Activated T-cell treated with anti-CD3 and anti-CD28 coated beads for 4 hours (primary cell): ENCODE data around the gene TMEM214.

Experiments
- DNase-seq: peaks from one replicate; pipeline ENCODE4 v3.0.0-alpha.2; 2020

The TMEM214 gene

GRCh38 chr2:27032495-27033252 is at the start of gene TMEM214:
TMEM214 (plus strand) TSS chr2:27032965; CDS start chr2:27033016, 51 bp downstream.
- DNase-seq = peak; percentile 68

GRCh38 chr2:26983746-26984145 is 49.0 kb upstream of the TMEM214 start:
- no peak for DNase-seq

GRCh38 chr2:26985807-26986206 is 47.0 kb upstream of the TMEM214 start:
- no peak for DNase-seq

GRCh38 chr2:26986576-26986975 is 46.2 kb upstream of the TMEM214 start:
- no peak for DNase-seq

- DNase-seq = no peak
Observed at GRCh38 chr2:26988058-26988860, 44.5 kb upstream of the TMEM214 start.

- no peak for DNase-seq
Observed at GRCh38 chr2:26989156-26989555, 43.6 kb upstream of the TMEM214 start.

- DNase-seq = no peak
Observed at GRCh38 chr2:26991717-26992116, 41.0 kb upstream of the TMEM214 start.

- no peak for DNase-seq
Observed at GRCh38 chr2:26993768-26994167, 39.0 kb upstream of the TMEM214 start.

- DNase-seq = no peak
Observed at GRCh38 chr2:26994983-26995382, 37.8 kb upstream of the TMEM214 start.

GRCh38 chr2:26997394-26997793 is 35.4 kb upstream of the TMEM214 start:
- no peak for DNase-seq

GRCh38 chr2:26998323-26998722 is 34.4 kb upstream of the TMEM214 start:
- no peak for DNase-seq

GRCh38 chr2:27000228-27000627 is 32.5 kb upstream of the TMEM214 start:
- no peak for DNase-seq

- no peak for DNase-seq
Observed at GRCh38 chr2:27000995-27001394, 31.8 kb upstream of the TMEM214 start.

- DNase-seq = no peak
Observed at GRCh38 chr2:27001950-27002349, 30.8 kb upstream of the TMEM214 start.

- no peak for DNase-seq
Observed at GRCh38 chr2:27003007-27003406, 29.8 kb upstream of the TMEM214 start.

- no peak for DNase-seq
Observed at GRCh38 chr2:27003857-27004256, 28.9 kb upstream of the TMEM214 start.

- no peak for DNase-seq
Observed at GRCh38 chr2:27006602-27007415, 26.0 kb upstream of the TMEM214 start.

GRCh38 chr2:27007416-27008374 is 25.1 kb upstream of the TMEM214 start:
- no peak for DNase-seq

GRCh38 chr2:27008678-27009077 is 24.1 kb upstream of the TMEM214 start:
- no peak for DNase-seq

- DNase-seq = no peak
Observed at GRCh38 chr2:27009083-27009482, 23.7 kb upstream of the TMEM214 start.

GRCh38 chr2:27009716-27010115 is 23.0 kb upstream of the TMEM214 start:
- DNase-seq = no peak

GRCh38 chr2:27010139-27010538 is 22.6 kb upstream of the TMEM214 start:
- no peak for DNase-seq
